Suprapubic skin (tissue), 4 donors: ENCODE results near the gene SPATA9. TPM values are rescaled to one million over a fixed set of nuclear protein-coding genes. Genes with fewer than 3 reads are reported as not detected.
"Not testable (repeated sequence)": the region's sequence is repeated elsewhere in the genome, so short reads cannot be mapped to it uniquely, and the experiment has no call there.

Experiments used
- DNase-seq, 2 donors: peaks; one replicate each; pipeline ENCODE4 v3.0.0-alpha.2; 2019; ENCODE audit warnings: low spot score in 2 of 2
- H3K27ac ChIP-seq: fragments of 200-600 bp; sonication (generic); one replicate; pipeline ENCODE4 v1.5.1; 2019
- H3K27me3 ChIP-seq: fragments of 200-600 bp; sonication (generic); one replicate; pipeline ENCODE4 v1.5.1; 2019
- H3K36me3 ChIP-seq: fragments of 200-600 bp; sonication (generic); one replicate; pipeline ENCODE4 v1.5.1; 2019
- H3K4me1 ChIP-seq: fragments of 200-600 bp; sonication (generic); one replicate; pipeline ENCODE4 v1.5.1; 2019
- H3K4me3 ChIP-seq: fragments of 200-600 bp; sonication (generic); one replicate; pipeline ENCODE4 v1.5.1; 2019; ENCODE audit warnings: mild to moderate bottlenecking
- H3K9me3 ChIP-seq: fragments of 200-600 bp; sonication (generic); one replicate; pipeline ENCODE4 v1.5.1; 2019
- CTCF ChIP-seq, 2 donors: fragments of 200-600 bp in 1 of 2; fragments of 450-650 bp in 1 of 2; sonication (generic) in 1 of 2; IDR thresholded peaks; one replicate each; pipeline ENCODE4 v1.5.1; 2016 to 2019; ENCODE audit warnings: antibody characterized with exemption in 2 of 2, mild to moderate bottlenecking in 1 of 2, moderate library complexity in 1 of 2
- EP300 ChIP-seq: sonication (generic); formaldehyde crosslinking; IDR thresholded peaks from one replicate; pipeline ENCODE4 v1.6.1; 2017; ENCODE audit warnings: antibody characterized with exemption
- POLR2A ChIP-seq, 2 donors: fragments of 450-650 bp; IDR thresholded peaks; one replicate each; pipeline ENCODE4 v1.6.1; 2017; ENCODE audit warnings: antibody characterized with exemption in 2 of 2, mild to moderate bottlenecking in 2 of 2, moderate library complexity in 2 of 2
- POLR2AphosphoS5 ChIP-seq, 3 donors: sonication (generic); formaldehyde crosslinking; IDR thresholded peaks; one replicate each; pipeline ENCODE4 v1.6.1; 2017; ENCODE audit warnings: antibody characterized with exemption in 3 of 3
- WGBS: methylation state at CpG from one replicate; pipeline ENCODE4 v1.1.5; 2018; 5-methylcytosine and 5-hydroxymethylcytosine counted together
- total RNA-seq, 4 donors: library from RNA; depleted of rRNA; stranded (reverse); fragments of >200 nt; gene quantifications; one replicate each; pipeline ENCODE4 v1.1.0, GENCODE V29; 2016

SPATA9 gene
- total RNA-seq, 4 donors from 2014 or later: not detected

- Histone ChIP-seq H3K4me3 (no peak overlapping the region), H3K9me3 (no peaks in the 10 kb centered on the region), H3K27ac (no peak overlapping the region), H3K4me1 (no peaks in the 10 kb centered on the region), H3K27me3 (no peaks in the 10 kb centered on the region), H3K36me3 (no peaks in the 10 kb centered on the region)
- no peak for TF ChIP-seq EP300
- DNase-seq: no peak
- WGBS: 94% methylated on average over 4 of the region's 4 CpGs
These were observed 31.3 kb upstream of the SPATA9 start for GRCh38 chr5:95713960-95714710.

- not testable (repeated sequence) for DNase-seq, H3K27me3 ChIP-seq, H3K4me1 ChIP-seq, H3K9me3 ChIP-seq, H3K4me3 ChIP-seq, H3K27ac ChIP-seq, H3K36me3 ChIP-seq
- WGBS: 92% methylated on average over 5 of the region's 5 CpGs
These were observed 30.5 kb upstream of the SPATA9 start for GRCh38 chr5:95713246-95713645.

GRCh38 chr5:95712347-95712958 lies 29.7 kb upstream of the SPATA9 start:
- no peak overlapping the region for H3K4me3 ChIP-seq
- no peaks in the 10 kb centered on the region for H3K36me3 ChIP-seq
- no peak overlapping the region for H3K27ac ChIP-seq
- 57% methylated on average over 2 of the region's 2 CpGs for WGBS
- no peaks in the 10 kb centered on the region for H3K9me3 ChIP-seq
- H3K4me1 ChIP-seq: no peaks in the 10 kb centered on the region
- no peaks in the 10 kb centered on the region for H3K27me3 ChIP-seq
- no peak for DNase-seq
- TF ChIP-seq POLR2A (IDR thresholded peaks at IDR 0.05) (no peak), EP300 (no peak), POLR2AphosphoS5 (IDR thresholded peaks at IDR 0.05) (no peak), CTCF (IDR thresholded peaks at IDR 0.05) (no peak)

- WGBS: 87% methylated on average over 27 of the region's 27 CpGs
- Histone ChIP-seq H3K36me3 (no peaks in the 10 kb centered on the region), H3K27ac (no peak overlapping the region), H3K27me3 (no peaks in the 10 kb centered on the region), H3K4me3 (no peak overlapping the region), H3K4me1 (no peaks in the 10 kb centered on the region), H3K9me3 (no peaks in the 10 kb centered on the region)
- TF ChIP-seq POLR2A (IDR thresholded peaks at IDR 0.05) (no peak), EP300 (no peak), CTCF (IDR thresholded peaks at IDR 0.05) (no peak), POLR2AphosphoS5 (IDR thresholded peaks at IDR 0.05) (no peak)
- DNase-seq: no peak
These were observed 28.9 kb upstream of the SPATA9 start for GRCh38 chr5:95711501-95712346.

GRCh38 chr5:95710651-95711500 lies 28.1 kb upstream of the SPATA9 start:
- not testable (repeated sequence) for H3K9me3 ChIP-seq, DNase-seq, H3K27me3 ChIP-seq, H3K36me3 ChIP-seq, H3K4me3 ChIP-seq, H3K27ac ChIP-seq, H3K4me1 ChIP-seq
- WGBS: 77% methylated on average over 23 of the region's 23 CpGs

GRCh38 chr5:95709967-95710650 lies 27.3 kb upstream of the SPATA9 start:
- WGBS: 69% methylated on average over 15 of the region's 15 CpGs
- TF ChIP-seq POLR2AphosphoS5 (IDR thresholded peaks at IDR 0.05) (no peak), CTCF (IDR thresholded peaks at IDR 0.05) (no peak), EP300 (no peak), POLR2A (IDR thresholded peaks at IDR 0.05) (no peak)

More at GRCh38 chr5:95709967-95710650, 27.3 kb upstream of the SPATA9 start:
- no peaks in the 10 kb centered on the region for H3K4me1 ChIP-seq
- DNase-seq: no peak
- H3K27ac ChIP-seq: no peak overlapping the region
- no peaks in the 10 kb centered on the region for H3K36me3 ChIP-seq
- no peak overlapping the region for H3K4me3 ChIP-seq
- H3K9me3 ChIP-seq: no peaks in the 10 kb centered on the region
- no peaks in the 10 kb centered on the region for H3K27me3 ChIP-seq
